PC-3 (cell line): ENCODE measurements around the gene LTBP1. TPM values are rescaled to one million over a fixed set of nuclear protein-coding genes. Genes with fewer than 3 reads are reported as not detected.

ENCODE experiments used
- ATAC-seq: fragments of 200-7000 bp; cut with Tn5 transposase; 2 replicates; pipeline ENCODE4 v1.9.1; 2020; ENCODE audit warnings: mild to moderate bottlenecking, moderate library complexity
- BruUV-seq: library from RNA; stranded (reverse); fragments of 400-500 nt; replicated peaks from 2 replicates; lab custom pipeline; 2021; lab: Mats Ljungman, UMichigan
- CTCF ChIA-PET: fragments of 300-600 bp; sonication (Branson Sonifier 250); formaldehyde crosslinking; loops from one replicate; lab custom pipeline; 2022; ENCODE audit warnings: antibody characterized with exemption; lab: Charles Lee
- POLR2A ChIA-PET: fragments of 300-600 bp; sonication (Branson Sonifier 250); formaldehyde crosslinking; loops from one replicate; lab custom pipeline; 2022; ENCODE audit warnings: antibody characterized with exemption; ENCODE audit not compliant: unreplicated experiment; lab: Charles Lee
- DNase-seq: peaks from one replicate; pipeline ENCODE4 v3.0.0-alpha.2; 2015
- H2AFZ ChIP-seq: fragments of 300-600 bp; sonication (generic); 2 replicates; pipeline ENCODE4 v1.6.0; 2016; ENCODE audit warnings: antibody characterized with exemption, low read length
- H3F3A ChIP-seq: fragments of 300-600 bp; sonication (generic); one replicate; pipeline ENCODE4 v1.6.0; 2017; ENCODE audit warnings: antibody characterized with exemption, low read length, control low read depth, mild to moderate bottlenecking; ENCODE audit not compliant: unreplicated experiment
- H3K27ac ChIP-seq: fragments of 300-600 bp; sonication (generic); 2 replicates; pipeline ENCODE4 v1.5.1; 2016; ENCODE audit warnings: mild to moderate bottlenecking, low read length
- H3K27me3 ChIP-seq: fragments of 300-600 bp; sonication (generic); 2 replicates; pipeline ENCODE4 v1.6.1; 2016; ENCODE audit warnings: low read length, mixed read lengths
- H3K36me3 ChIP-seq: fragments of 300-600 bp; sonication (generic); 2 replicates; pipeline ENCODE4 v1.6.1; 2016; ENCODE audit warnings: low read depth, mixed run types, low read length, mixed read lengths
- H3K4me1 ChIP-seq: fragments of 300-600 bp; sonication (generic); 2 replicates; pipeline ENCODE4 v1.5.1; 2016; ENCODE audit warnings: low read length; ENCODE audit not compliant: insufficient read depth
- H3K4me2 ChIP-seq: fragments of 300-600 bp; sonication (generic); 2 replicates; pipeline ENCODE4 v1.6.0; 2016; ENCODE audit warnings: low read length
- H3K4me3 ChIP-seq: fragments of 300-600 bp; sonication (generic); 2 replicates; pipeline ENCODE4 v1.5.1; 2016; ENCODE audit warnings: mild to moderate bottlenecking, low read length, mixed read lengths
- H3K79me2 ChIP-seq: fragments of 300-600 bp; sonication (generic); 2 replicates; pipeline ENCODE4 v1.6.1; 2017; ENCODE audit warnings: low read length, mixed read lengths
- H3K9ac ChIP-seq: fragments of 300-600 bp; sonication (generic); 2 replicates; pipeline ENCODE4 v1.6.0; 2016; ENCODE audit warnings: mild to moderate bottlenecking, low read length
- H3K9me2 ChIP-seq: fragments of 300-600 bp; sonication (generic); replicated peaks from 2 replicates; pipeline ENCODE4 v1.6.1; 2016; ENCODE audit warnings: mixed run types, low read length, mixed read lengths
- H3K9me3 ChIP-seq: fragments of 300-600 bp; sonication (generic); 2 replicates; pipeline ENCODE4 v1.6.1; 2016; ENCODE audit warnings: low read length, mixed read lengths
- H4K20me1 ChIP-seq: fragments of 300-600 bp; sonication (generic); 2 replicates; pipeline ENCODE4 v1.6.1; 2016; ENCODE audit warnings: low read length, mixed read lengths
- CTCF ChIP-seq: fragments of 300-600 bp; sonication (generic); conservative IDR thresholded peaks from 2 replicates; pipeline ENCODE4 v1.5.1; 2017; ENCODE audit warnings: antibody characterized with exemption, low read depth, mild to moderate bottlenecking, low read length
- EZH2 ChIP-seq: fragments of 300-600 bp; sonication (generic); IDR thresholded peaks from one replicate; pipeline ENCODE4 v1.6.1; 2017; ENCODE audit warnings: antibody characterized with exemption, mild to moderate bottlenecking, low read length; ENCODE audit not compliant: unreplicated experiment
- EZH2phosphoT487 ChIP-seq: fragments of 300-600 bp; sonication (generic); IDR thresholded peaks from 2 replicates; pipeline ENCODE4 v1.6.1; 2018; ENCODE audit warnings: mild to moderate bottlenecking, antibody characterized with exemption, low read length, borderline replicate concordance
- intact Hi-C: fragments of 100-400 bp; cut with micrococcal nuclease; formaldehyde crosslinking; loops from 2 replicates; pipeline ENCODE4 v1.9.0; 2023
- total RNA-seq: library from RNA; depleted of rRNA; stranded (reverse); fragments of >200 nt; gene quantifications from 2 replicates; pipeline ENCODE4 v1.2.3, GENCODE V29; 2014

Gene LTBP1
- total RNA-seq, 1 experiment from 2014 or later = 45.9 TPM

DNA sequence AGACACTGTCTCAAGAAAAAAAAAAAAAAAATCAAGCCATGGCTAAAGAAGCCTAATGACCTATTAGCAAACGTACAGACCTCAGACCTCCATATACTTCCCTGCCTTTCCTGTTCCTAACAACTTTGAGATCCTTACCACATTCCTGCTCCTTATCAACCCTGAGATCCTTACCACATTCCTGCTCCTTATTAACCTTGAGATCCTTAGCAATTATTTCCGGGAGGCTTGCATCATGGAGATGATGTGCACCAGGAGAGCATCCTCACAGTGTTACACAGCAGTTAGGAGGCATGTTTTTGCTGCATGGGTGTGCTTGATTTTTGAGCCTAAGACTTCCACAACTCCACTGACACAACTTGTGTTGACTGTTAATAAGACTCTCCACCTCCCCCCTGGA, 475.1 kb downstream of the LTBP1 start:
- peaks cover 8% of the 10 kb centered on the region; the same call in 1 of the 2 replicates for H3K4me1 ChIP-seq
- DNase-seq (no peak), ATAC-seq (no peak)
- no peak overlapping the region for H3K9ac ChIP-seq
- no peaks in the 10 kb centered on the region for H3K27me3 ChIP-seq
- ChIA-PET POLR2A (no interaction called here), CTCF (no interaction called here)
- H3F3A ChIP-seq = no peaks in the 10 kb centered on the region
- no peaks in the 10 kb centered on the region for H3K9me3 ChIP-seq
- H3K27ac ChIP-seq = no peak overlapping the region
- intact Hi-C loops = no loop called here
- no peaks in the 10 kb centered on the region for H3K36me3 ChIP-seq
- no peaks in the 10 kb centered on the region for H3K79me2 ChIP-seq
- H3K4me3 ChIP-seq = no peak overlapping the region
- TF ChIP-seq EZH2 = no peak
- TF ChIP-seq CTCF = no peak
- TF ChIP-seq EZH2phosphoT487 = no peak
- no peak overlapping the region for H3K4me2 ChIP-seq
- BruUV-seq = no TSS peak
- H4K20me1 ChIP-seq = no peaks in the 10 kb centered on the region
- no peaks in the 10 kb centered on the region for H3K9me2 ChIP-seq
- H2AFZ ChIP-seq = no peak overlapping the region

- intact Hi-C loops = no loop called here
- H3K36me3 ChIP-seq = no peaks in the 10 kb centered on the region
- no peaks in the 10 kb centered on the region for H4K20me1 ChIP-seq
- no peaks in the 10 kb centered on the region for H3K9me3 ChIP-seq
- no peak overlapping the region for H3K4me3 ChIP-seq
- no peak overlapping the region for H3K4me2 ChIP-seq
- POLR2A ChIA-PET = no interaction called here
- TF ChIP-seq EZH2phosphoT487 (no peak), EZH2 (no peak)
- no peaks in the 10 kb centered on the region for H3K79me2 ChIP-seq
- no TSS peak for BruUV-seq
- CTCF ChIA-PET = interaction anchor here (1.8 kb wide), 1 partner anchor 12 kb away, joined by 3 read pairs; no protein-coding TSS in a partner anchor
- H3K27ac ChIP-seq = 0 out of 2 replicates have a peak overlapping the region, but pooled peaks have one; percentile 24
- no peak for DNase-seq
- no peak for ATAC-seq
- no peaks in the 10 kb centered on the region for H3K9me2 ChIP-seq
- no peaks in the 10 kb centered on the region for H3K27me3 ChIP-seq
- H3K4me1 ChIP-seq = peaks cover 12% of the 10 kb centered on the region; the same call in 1 of the 2 replicates
- no peaks in the 10 kb centered on the region for H3F3A ChIP-seq
- no peak overlapping the region for H2AFZ ChIP-seq
- H3K9ac ChIP-seq = no peak overlapping the region
Observed at GRCh38 chr2:33425161-33425560, 478.4 kb downstream of the LTBP1 start.

GRCh38 chr2:33425586-33426031, 478.9 kb downstream of the LTBP1 start:
- no TSS peak for BruUV-seq
- H3F3A ChIP-seq = no peaks in the 10 kb centered on the region
- TF ChIP-seq EZH2phosphoT487 = no peak
- no peak for TF ChIP-seq EZH2
- no peak for TF ChIP-seq CTCF
- no peaks in the 10 kb centered on the region for H4K20me1 ChIP-seq
- H3K9me3 ChIP-seq = no peaks in the 10 kb centered on the region
- H3K27ac ChIP-seq = 0 out of 2 replicates have a peak overlapping the region, but pooled peaks have one; percentile 24
- no peaks in the 10 kb centered on the region for H3K79me2 ChIP-seq
- peak; percentile 52 for DNase-seq
- no peaks in the 10 kb centered on the region for H3K36me3 ChIP-seq
- POLR2A ChIA-PET = interaction anchor here (0.5 kb wide), 1 partner anchor 157 kb away, joined by 3 read pairs; no protein-coding TSS in a partner anchor
- H3K4me1 ChIP-seq = peaks cover 12% of the 10 kb centered on the region; the same call in 1 of the 2 replicates
- no peak overlapping the region for H3K4me2 ChIP-seq
- H3K4me3 ChIP-seq = no peak overlapping the region
- ATAC-seq = peak; percentile 89
- no peak overlapping the region for H2AFZ ChIP-seq
- H3K9me2 ChIP-seq = no peaks in the 10 kb centered on the region
- intact Hi-C loops = no loop called here
- CTCF ChIA-PET = interaction anchor here (1.8 kb wide), 1 partner anchor 13 kb away, joined by 3 read pairs; no protein-coding TSS in a partner anchor
- no peaks in the 10 kb centered on the region for H3K27me3 ChIP-seq
- no peak overlapping the region for H3K9ac ChIP-seq
